G401.6 (cell line): ENCODE results near the gene EFCAB11.

Experiments used
- FAIRE-seq: peaks from 2 replicates; lab custom pipeline; 2012; peaks lifted over from hg19 to GRCh38; lab: Jason Lieb, UNC

The EFCAB11 gene

GRCh38 chr14:89956661-89957009 is 2.1 kb upstream of the EFCAB11 start:
- no peak for FAIRE-seq

DNA sequence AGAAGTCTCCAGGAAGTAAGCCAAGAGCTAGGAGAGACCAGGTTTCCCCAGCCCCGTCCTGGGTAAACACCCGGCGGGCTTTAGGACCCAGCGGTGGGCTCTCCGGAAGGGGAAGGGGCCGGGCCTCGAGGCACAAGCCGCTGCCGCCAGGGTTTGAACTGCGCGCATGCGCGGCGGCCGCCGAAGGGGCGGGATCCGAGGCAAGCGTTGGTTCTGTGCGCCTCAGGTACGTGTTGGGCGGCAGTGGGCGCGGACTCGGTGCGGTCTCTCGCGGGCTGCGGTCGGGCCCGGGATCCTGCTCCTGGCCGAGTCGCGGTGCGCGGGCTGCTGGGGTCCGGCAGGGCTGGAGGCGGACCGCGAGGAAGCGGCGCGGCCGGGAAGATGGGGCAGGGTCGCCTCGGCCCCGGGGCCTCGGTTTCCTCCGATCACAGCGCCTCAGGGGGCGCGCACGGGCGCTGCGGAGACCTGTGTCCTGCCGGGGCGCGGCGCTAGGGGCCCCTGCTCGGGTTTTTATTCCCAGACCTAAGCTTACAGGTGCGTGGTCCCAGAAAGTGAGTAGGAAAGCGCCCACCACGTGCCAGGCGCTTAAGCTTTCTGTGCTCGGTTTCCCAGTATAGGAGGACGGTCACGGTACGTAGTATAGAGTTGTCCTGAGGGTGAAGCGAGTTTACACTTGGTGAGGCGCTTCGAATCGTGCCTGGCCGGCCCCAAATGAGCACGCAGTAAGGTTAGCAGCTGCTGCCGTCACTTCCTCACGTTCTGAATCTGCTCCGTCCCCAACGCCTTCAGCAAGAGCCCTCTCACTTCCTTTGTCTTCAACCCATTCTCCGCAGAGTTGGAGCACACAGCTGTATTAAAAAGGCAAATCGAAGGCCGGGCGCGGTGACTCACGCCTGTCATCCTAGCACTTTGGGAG is 1.5 kb upstream of the EFCAB11 start, which contains the start of gene TDP1:
Gene TDP1 (plus strand): TSS at position 183 of the 916 bp plus-strand sequence. CDS start 7,188 bp downstream, outside the sequence.
- peak; percentile 84 for FAIRE-seq

DNA sequence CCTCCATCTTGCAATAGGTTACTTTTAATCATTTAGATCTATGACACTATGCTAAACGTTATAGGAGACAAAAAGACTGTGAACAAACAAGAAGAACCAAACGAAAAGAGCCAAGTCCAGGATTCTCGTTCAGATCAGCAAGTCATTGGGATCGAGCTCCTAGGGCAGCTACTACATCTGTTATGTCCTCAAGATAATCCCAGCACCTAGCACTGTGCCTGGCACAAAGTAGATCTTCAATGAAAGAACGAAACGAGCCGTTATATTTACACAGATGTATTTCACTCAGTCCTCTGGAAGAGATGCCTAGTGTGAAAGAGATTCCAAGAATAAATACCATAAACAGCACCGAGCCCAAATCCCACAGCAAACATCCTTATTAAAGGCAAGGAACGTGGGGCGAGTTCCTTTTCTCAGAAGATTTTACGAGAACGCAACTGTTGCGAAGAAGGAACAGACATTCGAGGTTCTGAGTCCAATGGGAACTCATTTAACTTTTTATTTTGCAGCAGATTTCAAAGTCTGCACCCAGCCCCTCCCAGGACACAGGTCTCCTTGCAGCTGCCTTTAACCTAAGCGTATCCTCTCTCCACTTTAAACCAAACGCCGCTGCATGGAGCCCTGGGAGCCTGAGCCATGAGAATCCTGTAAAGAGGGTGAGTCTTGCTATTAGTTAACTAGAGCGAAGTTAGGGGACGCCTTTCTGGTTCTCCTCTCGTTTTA is 653 bp upstream of the EFCAB11 start:
- no peak for FAIRE-seq

DNA sequence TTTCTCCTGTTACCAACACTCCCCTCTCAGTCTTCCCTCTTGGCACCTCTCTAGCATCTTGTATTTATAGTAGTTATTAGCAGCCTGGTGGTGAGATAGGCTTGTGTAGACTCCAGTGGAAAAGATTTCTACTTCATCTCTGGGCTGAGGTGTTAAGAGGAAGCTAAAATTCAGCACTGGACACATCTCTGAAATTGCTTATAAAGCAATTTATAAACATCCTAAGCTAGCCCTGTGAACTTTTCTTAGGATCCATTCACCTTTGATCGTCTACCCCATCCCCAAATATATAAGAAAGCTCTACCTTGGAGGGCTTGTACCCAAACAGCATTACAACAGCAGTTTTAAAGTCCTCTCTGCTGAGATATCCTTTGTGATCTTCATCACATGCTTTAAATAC is 928 bp downstream of the EFCAB11 start:
- no peak for FAIRE-seq

GRCh38 chr14:89952576-89952975 is 2.0 kb downstream of the EFCAB11 start:
- no peak for FAIRE-seq

GRCh38 chr14:89947344-89947743 is 7.2 kb downstream of the EFCAB11 start:
- FAIRE-seq: no peak

- FAIRE-seq: no peak
Observed at GRCh38 chr14:89941830-89942377, 12.6 kb downstream of the EFCAB11 start.

DNA sequence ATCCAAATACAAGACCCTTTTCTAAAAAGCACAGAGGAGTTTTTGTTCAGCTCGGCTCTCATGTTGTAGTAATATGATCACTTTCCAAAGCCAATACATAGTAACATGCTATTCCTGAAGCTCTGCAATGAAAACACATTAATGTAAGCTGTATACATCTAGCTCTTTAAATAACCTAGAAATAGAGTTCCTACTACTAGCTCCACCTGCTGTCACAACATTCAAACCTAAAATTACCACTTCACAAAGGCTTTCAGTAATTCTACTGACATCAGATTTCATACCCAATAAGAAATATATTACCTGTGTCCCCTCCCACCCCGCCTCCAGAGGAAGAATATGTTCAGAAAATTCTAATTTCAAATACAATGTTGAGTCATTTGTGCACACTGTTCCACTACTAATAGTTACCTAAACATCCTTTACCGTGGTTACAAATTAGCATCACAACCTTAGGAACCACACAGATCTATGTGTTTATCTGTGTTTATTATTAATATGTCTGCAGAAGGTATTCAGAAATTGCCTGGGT is 17.8 kb downstream of the EFCAB11 start:
- no peak for FAIRE-seq

DNA sequence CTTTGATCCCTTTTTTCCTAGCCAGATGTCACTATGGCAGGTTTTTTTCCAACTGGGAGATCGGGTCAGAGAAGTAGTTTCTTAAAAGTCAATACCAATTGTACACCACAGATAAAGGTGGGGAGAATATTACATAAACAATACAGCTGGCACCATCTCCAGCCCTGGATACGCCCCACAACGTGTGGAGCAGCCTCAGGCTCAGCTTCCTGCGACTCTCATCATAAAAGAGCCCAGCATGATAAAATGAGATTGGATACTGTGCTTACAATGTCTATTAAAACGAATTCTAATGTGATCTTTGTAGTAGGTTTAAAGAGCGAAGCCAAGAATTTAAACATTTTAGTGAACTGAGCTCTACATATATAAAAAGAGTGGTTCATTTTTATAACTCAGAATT is 21.5 kb downstream of the EFCAB11 start:
- no peak for FAIRE-seq

DNA sequence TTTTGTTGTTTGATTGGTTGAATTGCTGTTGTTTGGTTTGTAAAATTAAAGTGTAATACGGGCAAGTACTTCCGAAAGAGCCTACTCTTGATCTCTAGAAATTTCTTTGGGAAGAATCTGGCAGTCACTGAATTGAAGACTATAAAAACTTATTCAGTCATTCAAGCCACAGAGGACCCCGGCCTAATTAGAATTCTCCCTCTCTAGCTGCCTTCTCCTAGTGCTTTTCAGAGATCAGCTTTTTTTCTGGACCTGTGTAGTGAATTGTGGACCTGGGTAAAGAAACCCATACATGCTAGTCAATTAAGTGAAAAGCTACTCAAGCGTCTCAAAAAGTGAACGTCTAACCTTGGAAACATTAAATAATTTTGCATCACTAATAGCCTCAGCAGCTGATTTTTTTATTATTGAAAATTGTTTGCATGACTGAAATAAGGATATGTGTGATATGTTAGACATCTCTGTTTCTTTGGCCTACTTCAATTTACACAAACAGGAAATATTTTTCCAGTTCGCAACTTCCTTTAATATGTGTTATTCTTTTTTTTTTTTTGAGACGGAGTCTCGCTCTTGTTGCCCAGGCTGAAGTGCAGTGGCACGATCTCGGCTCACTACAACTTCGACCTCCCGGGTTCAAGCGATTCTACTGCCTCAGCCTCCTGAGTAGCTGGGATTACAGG is 27.2 kb downstream of the EFCAB11 start:
- no peak for FAIRE-seq

- FAIRE-seq: no peak
Observed at GRCh38 chr14:89926694-89927093, 27.8 kb downstream of the EFCAB11 start.

- FAIRE-seq: no peak
Observed at GRCh38 chr14:89924268-89924667, 30.3 kb downstream of the EFCAB11 start.

GRCh38 chr14:89922031-89922907 is 32.3 kb downstream of the EFCAB11 start:
- FAIRE-seq: no peak

DNA sequence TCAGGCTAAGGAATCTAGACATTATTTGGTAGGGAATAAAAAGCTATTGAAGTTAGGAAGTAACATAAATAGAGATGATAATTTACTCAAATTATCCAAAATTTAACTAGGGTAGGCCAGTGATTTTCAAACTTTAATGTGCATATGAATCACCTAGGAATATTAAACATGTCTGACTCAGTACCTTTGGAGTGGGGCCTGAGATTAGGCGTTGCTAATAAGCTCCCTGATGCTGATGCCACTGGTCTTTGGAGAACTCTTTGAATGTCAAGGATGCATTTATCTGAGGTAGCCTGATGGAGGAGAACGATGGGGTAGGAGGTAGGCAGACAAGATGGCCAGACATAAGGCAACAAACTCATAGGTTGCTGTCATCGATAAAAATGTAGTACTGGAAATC is 33.2 kb downstream of the EFCAB11 start:
- no peak for FAIRE-seq

DNA sequence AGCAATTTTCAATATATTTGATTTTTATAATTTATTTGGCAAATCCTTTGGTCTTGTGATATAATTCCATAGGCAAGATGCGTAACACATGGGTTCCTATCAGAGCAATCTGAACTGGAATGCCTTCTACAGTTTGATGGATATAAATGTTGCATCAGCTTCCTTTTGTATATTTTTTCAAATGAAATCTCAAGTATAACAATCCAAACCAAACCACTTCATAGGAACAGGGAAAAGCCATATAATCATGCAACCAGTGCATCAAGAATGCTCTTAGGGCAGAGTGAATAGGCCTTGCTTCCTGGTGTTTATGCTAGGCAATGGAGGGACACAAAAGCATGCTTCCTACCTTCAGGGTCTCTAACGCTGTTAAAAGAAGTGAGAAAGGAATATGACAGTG is 34.5 kb downstream of the EFCAB11 start:
- FAIRE-seq: no peak

GRCh38 chr14:89918721-89919120 is 35.8 kb downstream of the EFCAB11 start:
- no peak for FAIRE-seq

DNA sequence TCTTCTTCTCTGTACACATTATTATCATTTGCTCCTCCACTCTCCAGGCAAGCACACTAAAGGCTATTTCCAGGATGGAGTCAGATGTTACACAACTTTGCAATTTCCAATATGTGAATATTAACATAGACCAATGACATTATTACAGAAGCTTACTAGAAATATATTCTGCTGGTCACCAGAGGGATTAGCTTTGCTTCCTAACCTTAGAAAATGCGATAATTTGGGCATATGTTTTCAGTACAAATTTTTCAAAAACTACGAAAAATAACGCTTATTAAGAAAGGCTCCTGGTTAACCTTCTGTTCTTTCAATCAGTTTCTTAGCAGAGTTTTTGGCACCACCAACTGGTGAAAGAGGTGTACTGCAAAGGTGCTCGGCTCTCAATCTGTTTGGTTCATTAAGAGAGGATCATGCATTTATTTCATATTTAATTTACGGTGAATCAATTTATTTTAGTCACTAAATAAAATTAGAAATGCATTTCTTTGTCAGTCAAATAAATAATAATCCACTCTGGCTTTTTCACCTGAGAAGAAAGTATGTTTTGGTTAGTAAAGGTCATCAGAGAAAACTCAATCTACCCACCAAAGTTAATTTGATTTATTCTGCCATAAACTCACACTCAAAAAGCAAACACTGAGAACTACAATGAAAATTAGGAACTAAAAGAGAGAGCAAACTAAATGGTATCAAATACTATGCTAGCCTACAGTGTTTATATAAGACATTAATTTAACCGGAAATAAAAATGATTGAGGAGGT is 39.2 kb downstream of the EFCAB11 start:
- FAIRE-seq: peak; percentile 90

DNA sequence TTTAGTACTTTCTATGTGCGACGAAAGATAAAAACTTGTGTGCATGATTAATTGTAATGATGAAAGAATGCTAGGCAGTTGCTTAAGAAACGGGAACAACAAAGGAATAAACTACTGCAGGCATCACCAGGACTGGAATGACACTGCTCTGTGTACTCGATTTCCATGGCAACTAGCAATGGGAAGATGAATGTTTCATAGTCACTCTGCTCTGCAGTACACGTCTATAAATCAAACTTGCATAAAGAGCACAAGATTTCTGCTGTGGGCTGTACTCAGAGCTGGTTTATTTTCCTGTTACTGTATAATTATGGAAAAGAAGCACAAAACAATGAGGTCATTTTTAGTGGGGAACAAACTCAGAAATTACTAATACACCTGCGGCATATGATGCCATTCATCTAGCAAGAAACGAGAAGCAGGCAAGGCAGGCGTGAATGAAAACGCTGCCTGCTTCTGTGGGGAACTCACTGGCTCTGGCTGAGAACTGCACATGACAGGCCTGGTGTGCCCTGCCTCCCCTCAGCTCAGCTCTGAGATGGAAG is 41.8 kb downstream of the EFCAB11 start:
- FAIRE-seq: no peak

- no peak for FAIRE-seq
Observed at GRCh38 chr14:89912221-89912620, 42.3 kb downstream of the EFCAB11 start.
